ENCODE data around the gene TKT.
"Not testable (repeated sequence)": the region's sequence is repeated elsewhere in the genome, so short reads cannot be mapped to it uniquely, and the experiment has no call there.

Gene TKT

GRCh38 chr3:53255775-53256703 lies at the start of gene TKT:
Gene TKT (minus strand): TSS chr3:53256022. CDS start chr3:53255942, 80 bp downstream.
- peak; percentile 59 to 77 (median 66) for DNase-seq (ENCODE audit: low read depth in 4 of 4, low spot score in 1 of 4)

GRCh38 chr3:53303957-53304356 lies 48.1 kb upstream of the TKT start:
- no peak for DNase-seq (ENCODE audit: low read depth in 4 of 4, low spot score in 1 of 4)

GRCh38 chr3:53303549-53303948 lies 47.7 kb upstream of the TKT start:
- DNase-seq (ENCODE audit: low read depth in 4 of 4, low spot score in 1 of 4) = no peak

- no peak for DNase-seq (ENCODE audit: low read depth in 4 of 4, low spot score in 1 of 4)
Observed at GRCh38 chr3:53300826-53301225, 45.0 kb upstream of the TKT start.

- DNase-seq (ENCODE audit: low read depth in 4 of 4, low spot score in 1 of 4) = not testable (repeated sequence)
Observed at GRCh38 chr3:53299611-53300023, 43.8 kb upstream of the TKT start.

GRCh38 chr3:53295410-53295809 lies 39.6 kb upstream of the TKT start:
- no peak for DNase-seq (ENCODE audit: low read depth in 4 of 4, low spot score in 1 of 4)

GRCh38 chr3:53293867-53294266 lies 38.0 kb upstream of the TKT start:
- no peak for DNase-seq (ENCODE audit: low read depth in 4 of 4, low spot score in 1 of 4)

- no peak for DNase-seq (ENCODE audit: low read depth in 4 of 4, low spot score in 1 of 4)
Observed at GRCh38 chr3:53288214-53288613, 32.4 kb upstream of the TKT start.

GRCh38 chr3:53287131-53287629 lies 31.4 kb upstream of the TKT start:
- no peak for DNase-seq (ENCODE audit: low read depth in 4 of 4, low spot score in 1 of 4)

GRCh38 chr3:53286727-53287126 lies 30.9 kb upstream of the TKT start:
- no peak for DNase-seq (ENCODE audit: low read depth in 4 of 4, low spot score in 1 of 4)

GRCh38 chr3:53282581-53282980 lies 26.8 kb upstream of the TKT start:
- no peak for DNase-seq (ENCODE audit: low read depth in 4 of 4, low spot score in 1 of 4)

- DNase-seq (ENCODE audit: low read depth in 4 of 4, low spot score in 1 of 4) = no peak
Observed at GRCh38 chr3:53278667-53279066, 22.8 kb upstream of the TKT start.

GRCh38 chr3:53274938-53275605 lies 19.2 kb upstream of the TKT start:
- no peak for DNase-seq (ENCODE audit: low read depth in 4 of 4, low spot score in 1 of 4)

GRCh38 chr3:53273146-53273670 lies 17.4 kb upstream of the TKT start:
- DNase-seq (ENCODE audit: low read depth in 4 of 4, low spot score in 1 of 4) = no peak

- DNase-seq (ENCODE audit: low read depth in 4 of 4, low spot score in 1 of 4) = no peak
Observed at GRCh38 chr3:53269888-53270880, 14.4 kb upstream of the TKT start.

GRCh38 chr3:53269193-53269592 lies 13.4 kb upstream of the TKT start:
- DNase-seq (ENCODE audit: low read depth in 4 of 4, low spot score in 1 of 4) = not testable (repeated sequence)

GRCh38 chr3:53267766-53268165 lies 11.9 kb upstream of the TKT start:
- DNase-seq (ENCODE audit: low read depth in 4 of 4, low spot score in 1 of 4) = no peak

GRCh38 chr3:53264718-53265117 lies 8.9 kb upstream of the TKT start:
- no peak for DNase-seq (ENCODE audit: low read depth in 4 of 4, low spot score in 1 of 4)

GRCh38 chr3:53263907-53264306 lies 8.1 kb upstream of the TKT start:
- no peak for DNase-seq (ENCODE audit: low read depth in 4 of 4, low spot score in 1 of 4)

- DNase-seq (ENCODE audit: low read depth in 4 of 4, low spot score in 1 of 4) = no peak
Observed at GRCh38 chr3:53261712-53262111, 5.9 kb upstream of the TKT start.

All from stimulated activated CD4-positive, alpha-beta T cell treated with anti-CD3 and anti-CD28 coated beads, Interleukin-1b, Interleukin-23, amount 100 ng/mL, for 24 hours (primary cell).